HG03469 (cell line): ENCODE measurements around the gene PDE10A.

ENCODE experiments used
- ATAC-seq: cut with Tn5 transposase; IDR thresholded peaks from one replicate; pipeline ENCODE4 v1.9.1; 2021; ENCODE audit warnings: mild to moderate bottlenecking, moderate library complexity, moderate number of reproducible peaks; ENCODE audit not compliant: unreplicated experiment

The PDE10A gene

DNA sequence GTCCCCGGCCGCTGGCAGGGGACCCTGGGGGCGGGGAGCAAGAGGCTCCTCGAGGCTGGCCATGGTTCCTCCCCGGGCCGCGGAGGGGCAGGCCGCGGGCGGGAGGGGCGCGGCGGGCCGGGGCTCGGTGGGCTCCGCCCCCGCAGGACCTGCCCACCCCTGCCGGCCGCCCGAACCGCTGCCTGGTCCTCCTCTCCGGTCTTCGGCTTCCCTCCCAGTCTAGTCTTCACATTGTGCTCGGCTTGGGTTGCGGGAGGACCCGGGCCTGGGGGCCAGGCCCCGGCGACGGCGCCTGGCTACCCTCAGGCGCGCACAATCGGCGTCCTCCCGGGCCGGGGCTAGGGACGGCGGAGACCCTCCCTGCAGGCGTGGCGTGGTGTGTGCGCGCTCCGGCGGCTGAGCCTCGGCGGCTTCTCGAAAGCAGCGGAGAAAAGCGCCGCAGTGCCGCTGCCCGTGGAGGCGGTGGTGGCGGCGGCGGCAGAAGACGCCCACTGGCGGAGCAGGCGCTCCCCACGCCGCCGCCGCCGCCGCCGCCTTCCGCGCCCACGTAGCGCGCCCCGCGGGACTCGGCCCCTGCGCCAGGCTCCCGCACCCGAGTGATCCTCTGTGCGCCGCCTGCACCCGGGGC lies at the start of gene PDE10A:
Gene PDE10A (minus strand): TSS at position 493 of the 628 bp plus-strand sequence. CDS start 430 bp downstream, at position 63.
- no peak for ATAC-seq

- no peak for ATAC-seq
These were observed 46.0 kb upstream of the PDE10A start for GRCh38 chr6:165708985-165709576.

DNA sequence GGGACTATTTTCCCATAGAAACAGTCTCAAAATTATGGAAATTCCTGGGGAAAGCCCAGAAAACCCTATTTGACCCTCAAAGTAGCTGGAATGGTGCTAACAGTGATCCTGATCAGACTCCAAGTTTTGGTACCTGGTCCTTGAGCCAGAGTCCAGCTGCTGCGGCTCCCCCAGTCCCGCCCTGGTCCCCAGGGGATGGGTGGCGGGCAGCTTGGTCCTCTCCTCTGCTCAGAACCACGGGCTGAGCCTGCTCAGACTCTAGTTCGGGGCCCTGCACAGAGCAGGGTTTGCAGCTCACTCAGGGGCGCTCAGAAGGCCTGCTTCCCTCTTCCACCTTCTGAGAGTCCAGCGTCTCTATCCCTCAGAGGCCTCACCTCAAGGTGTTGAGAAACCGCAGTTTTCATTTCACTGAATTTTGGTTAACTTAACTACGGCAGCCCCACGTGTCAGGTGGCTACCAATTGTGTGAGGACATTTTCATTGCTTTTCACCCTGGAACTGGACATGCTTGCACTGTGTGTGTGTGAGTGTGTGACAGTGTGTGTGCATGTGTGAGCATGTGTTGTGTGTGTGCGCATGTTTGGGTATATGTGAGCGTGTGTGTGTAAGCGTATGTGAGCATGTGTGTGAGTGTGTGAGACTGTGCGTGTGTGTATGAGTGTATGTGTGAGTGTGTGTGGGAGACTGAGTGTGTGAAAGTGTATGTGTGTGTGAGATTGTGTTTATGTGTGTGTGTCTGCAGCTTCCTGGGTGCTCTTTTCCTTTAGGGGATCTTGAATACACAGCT lies 44.2 kb upstream of the PDE10A start:
- ATAC-seq, result no peak

GRCh38 chr6:165705941-165706340 lies 42.9 kb upstream of the PDE10A start:
- ATAC-seq, result no peak

DNA sequence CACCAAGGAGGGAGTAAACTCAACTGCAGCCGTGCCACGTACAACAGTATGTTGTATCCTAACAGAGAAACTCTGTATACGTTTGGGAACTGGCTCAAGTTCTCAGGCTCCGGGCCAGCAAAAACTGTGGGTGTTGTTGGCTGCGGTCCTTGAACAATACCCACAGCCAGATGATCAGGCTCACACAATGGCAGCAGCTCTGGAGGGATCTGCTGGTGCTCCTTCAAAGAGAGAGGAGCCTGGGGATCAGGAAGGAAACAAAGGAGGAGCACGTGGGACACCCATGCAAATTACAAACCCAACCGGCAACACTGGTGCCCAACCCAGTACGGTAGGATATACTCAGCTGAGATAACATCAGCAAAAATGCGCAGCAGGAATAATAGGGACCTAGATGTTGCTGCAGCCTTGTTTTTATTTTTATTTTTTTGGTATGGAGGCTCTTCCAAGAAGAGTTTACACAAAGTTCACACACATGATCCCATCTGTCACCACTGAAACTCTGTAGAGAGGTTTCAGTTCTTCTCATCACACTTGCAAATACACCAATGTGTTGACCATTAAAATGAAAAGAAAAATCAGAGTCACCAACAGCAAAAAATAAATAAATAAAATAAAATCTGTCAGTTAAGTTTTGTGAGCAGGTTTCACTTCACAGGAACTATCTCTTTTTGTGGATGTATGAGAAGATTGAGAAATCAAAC lies 41.2 kb upstream of the PDE10A start:
- ATAC-seq, result no peak

DNA sequence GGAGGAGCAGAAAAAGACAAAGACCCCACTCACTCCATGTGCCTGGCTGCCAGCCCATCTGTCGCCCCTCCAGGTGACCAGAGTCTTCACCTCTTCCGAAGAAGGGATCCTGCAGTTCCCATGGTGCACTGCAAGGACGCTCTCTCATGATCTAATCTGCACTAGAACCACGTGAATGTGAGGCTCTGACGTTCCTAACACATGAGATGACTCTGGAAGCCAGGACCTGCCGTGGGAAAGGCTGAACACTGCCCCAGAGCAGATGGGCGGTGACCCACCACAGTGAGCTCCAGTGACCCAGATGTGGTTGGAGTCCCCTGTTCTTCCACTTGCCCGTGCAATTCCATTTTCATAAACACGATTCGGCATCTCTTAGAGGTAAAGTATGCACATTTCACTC lies 39.6 kb upstream of the PDE10A start:
- no peak for ATAC-seq

DNA sequence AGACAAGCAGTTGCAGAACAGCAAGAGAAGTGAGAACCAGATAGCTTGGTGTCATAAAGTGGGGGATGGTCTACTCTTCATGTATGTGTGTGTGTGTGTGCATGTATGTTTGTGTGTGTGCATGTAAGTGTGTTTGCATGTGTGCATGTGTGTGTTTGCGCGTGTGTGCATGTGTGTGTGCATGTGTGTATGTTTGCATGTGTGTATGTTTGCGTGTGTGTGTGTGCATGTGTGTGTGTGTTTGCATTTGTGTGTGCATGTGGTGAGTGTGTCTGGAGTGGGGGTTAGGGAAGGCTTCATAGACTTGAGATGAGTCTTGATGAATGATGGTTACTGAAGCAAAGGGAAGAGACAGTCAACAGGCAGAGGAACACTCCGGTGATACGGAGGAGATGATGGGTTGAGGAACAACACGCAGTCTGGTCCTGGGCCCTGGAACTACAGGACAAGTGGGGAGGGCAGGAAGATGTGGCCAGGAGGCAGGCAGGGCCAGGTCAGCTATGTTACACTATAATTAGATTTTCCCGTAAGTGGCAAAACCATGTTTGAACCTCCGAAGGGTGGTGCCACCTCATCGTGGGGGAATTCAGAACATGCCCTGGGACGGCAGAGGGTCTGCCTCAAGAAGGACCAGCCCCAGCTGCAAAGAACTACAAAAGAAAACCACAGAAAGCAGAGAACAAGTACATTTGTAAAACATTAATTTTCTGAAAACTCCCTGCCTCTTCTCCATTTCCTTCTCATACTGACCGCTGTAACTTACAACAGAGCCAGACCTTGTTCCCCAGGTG lies 38.7 kb upstream of the PDE10A start:
- ATAC-seq, result peak; percentile 37

- no peak for ATAC-seq
These were observed 38.0 kb upstream of the PDE10A start for GRCh38 chr6:165701005-165701404.

- no peak for ATAC-seq
These were observed 35.8 kb upstream of the PDE10A start for GRCh38 chr6:165698868-165699267.

DNA sequence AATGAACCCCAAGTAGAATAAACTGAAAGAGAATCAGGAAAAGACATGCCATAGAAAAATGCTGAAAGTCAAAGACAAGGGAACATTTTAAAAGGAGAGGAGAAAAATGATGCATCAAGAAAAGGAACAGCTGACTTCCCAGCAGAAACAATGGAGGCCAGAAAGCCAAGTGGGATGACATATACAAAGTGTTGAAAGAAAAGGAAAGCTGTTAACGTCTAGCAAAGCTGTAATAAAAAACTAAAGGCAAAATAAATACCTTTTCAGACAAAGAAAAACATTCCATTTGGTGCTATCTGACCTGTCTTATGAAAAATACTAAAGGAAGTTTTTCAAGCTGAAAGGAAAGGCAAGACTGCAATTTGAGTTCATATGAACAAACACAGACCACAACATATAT lies 34.1 kb upstream of the PDE10A start:
- no peak for ATAC-seq

DNA sequence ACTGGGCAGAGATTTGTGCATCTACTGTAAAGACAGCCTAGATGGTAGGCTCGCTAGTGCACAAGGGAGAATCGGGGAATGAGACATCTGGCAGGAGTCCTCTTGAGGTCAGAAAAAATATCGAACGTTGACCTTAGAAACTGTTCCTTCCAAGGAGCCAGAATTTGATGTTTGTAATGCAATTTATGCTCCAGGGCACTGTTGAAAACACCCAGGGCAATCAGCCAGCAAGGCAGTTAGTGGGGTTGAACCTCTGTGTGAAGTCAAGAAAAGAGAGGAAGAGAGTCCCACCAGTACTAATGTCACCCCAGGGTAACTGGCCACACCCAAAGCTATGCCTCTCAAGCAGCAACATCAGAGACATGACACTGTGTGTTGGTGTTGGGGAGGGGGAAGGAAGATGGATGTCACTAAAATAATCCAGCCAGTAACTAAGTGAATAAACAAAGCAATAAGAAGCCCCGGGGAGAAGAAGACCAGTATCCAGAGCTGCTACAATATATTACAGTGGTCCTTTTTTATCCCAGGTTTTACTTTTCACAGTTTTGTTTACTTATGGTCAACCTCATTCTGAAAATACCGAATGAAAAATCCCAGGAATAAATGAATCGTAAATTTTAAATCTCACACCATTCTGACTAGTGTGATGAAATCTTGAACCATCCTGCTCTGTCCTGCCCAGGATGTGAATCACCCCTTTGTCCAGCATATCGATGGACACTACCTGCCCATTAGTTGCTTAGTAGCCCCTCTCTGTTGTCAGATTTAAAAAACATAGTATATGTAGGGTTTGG lies 32.9 kb upstream of the PDE10A start:
- no peak for ATAC-seq

GRCh38 chr6:165694296-165694695 lies 31.3 kb upstream of the PDE10A start:
- no peak for ATAC-seq

GRCh38 chr6:165692106-165692653 lies 29.1 kb upstream of the PDE10A start:
- no peak for ATAC-seq

GRCh38 chr6:165689699-165690098 lies 26.7 kb upstream of the PDE10A start:
- no peak for ATAC-seq

DNA sequence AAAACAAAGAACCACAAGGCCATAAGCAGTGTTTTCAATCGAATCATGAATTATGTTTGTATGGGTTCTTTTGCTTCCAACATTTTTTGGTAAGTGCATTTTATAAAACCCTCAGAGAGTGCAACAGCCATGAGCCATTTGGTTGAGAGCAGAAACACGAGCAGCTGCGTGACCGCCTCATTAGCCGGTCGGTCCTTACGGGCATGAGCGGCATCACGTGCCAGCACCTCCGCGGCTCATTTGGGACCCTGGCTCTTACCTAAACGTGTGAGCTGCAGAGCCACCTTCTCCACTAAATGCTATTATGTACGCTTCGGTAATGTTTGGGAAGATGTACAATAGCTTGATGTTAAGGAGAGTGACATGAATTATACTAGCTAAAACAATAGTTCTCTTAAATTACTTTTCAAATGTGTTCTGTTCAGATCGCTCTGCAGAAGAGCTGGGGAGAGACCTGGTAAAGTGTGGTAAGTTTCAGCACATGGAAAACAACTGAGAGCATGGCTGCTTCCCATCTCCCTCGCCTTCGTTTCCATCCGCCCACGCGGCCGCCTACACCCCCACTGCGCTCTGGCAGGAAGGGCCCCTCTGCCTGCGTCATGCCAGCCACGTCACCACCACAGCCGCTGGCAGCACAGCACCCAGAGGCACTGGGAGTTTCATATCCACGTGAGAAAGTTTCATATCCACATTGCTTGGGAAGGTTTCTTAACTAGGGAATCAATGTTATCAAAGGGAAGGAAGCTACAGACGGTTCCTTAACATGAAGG lies 23.7 kb upstream of the PDE10A start:
- no peak for ATAC-seq

- ATAC-seq, result no peak
These were observed 22.3 kb upstream of the PDE10A start for GRCh38 chr6:165685302-165685701.

DNA sequence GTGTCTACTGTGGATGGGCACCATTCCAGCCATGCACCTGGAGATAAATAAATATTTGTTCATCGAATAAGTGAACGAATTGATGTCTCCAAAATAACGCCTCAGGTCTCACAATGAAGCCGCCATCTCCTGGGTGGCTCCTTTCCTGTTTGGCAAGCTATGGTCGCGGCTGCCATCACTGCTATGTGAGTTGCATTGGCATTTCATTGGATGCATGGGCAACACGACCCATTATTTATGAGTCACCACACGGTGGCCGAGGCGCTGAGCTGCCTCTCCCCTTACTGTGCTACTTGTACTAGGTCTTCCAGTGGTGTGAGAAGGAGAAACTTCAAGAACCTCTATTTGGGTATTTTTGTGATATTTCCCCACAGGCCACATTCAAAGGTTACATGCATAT lies 21.3 kb upstream of the PDE10A start:
- no peak for ATAC-seq

DNA sequence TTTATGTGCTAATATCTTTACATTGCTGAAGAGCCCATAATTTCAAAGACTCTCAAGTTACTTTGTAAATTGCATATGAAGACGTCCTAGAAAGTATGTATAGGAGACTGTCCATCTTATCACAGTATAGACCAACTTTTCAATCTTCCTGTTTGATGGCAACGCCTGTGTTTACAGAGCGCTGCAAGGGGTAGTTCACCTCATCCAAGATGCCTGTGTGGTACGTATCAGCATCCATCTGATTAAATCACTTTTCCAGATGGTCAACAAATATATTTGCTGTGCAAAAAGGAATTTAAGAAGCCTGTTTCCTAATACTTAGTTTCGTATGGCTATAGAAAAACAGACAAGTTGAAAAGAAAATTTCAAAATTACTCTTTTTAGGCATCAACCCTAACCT lies 17.9 kb upstream of the PDE10A start:
- no peak for ATAC-seq

GRCh38 chr6:165679326-165679725 lies 16.3 kb upstream of the PDE10A start:
- no peak for ATAC-seq
